ENCODE measurements around the gene DGKE.

The DGKE gene

DNA sequence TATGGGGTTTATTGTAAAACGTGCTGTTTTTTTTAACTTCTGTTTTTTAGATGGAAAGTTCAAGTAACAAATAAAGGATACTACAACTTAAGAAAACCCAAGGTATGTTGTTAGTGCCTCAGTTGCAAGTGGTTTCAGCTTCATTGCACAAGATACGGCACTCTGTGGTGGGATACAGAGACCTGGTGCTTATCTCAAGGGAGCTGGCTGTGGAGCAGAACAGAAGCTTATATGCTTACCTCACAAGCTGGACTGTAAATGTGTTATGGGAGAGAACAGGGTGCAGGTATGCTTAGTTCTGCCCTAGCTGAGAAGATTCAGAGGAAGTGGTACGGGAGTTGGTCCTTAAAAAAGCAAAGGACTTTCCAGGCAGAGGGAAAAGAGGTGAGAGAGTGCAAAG, 15.2 kb downstream of the DGKE start:
- DNase-seq (ENCODE audit: low spot score), result no peak

DNA sequence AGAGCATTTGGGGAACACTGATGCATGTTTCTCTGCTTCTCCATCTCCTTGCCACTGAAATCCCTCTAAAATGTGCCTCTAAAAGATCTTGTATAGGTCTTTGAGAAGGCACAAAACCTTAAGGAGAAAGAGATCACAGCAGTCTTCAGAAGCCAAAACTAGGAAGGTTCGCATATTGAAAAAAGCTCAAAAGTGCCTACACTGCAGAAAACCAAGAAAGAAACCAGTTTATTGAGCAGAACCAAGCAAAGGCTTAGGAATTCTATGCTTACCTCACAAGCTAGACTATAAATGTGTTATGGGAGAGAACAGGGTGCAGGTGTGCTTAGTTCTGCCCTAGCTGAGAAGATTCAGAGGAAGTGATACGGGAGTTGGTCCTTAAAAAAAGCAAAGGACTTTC, 16.6 kb downstream of the DGKE start:
- no peak for DNase-seq (ENCODE audit: low spot score)

DNA sequence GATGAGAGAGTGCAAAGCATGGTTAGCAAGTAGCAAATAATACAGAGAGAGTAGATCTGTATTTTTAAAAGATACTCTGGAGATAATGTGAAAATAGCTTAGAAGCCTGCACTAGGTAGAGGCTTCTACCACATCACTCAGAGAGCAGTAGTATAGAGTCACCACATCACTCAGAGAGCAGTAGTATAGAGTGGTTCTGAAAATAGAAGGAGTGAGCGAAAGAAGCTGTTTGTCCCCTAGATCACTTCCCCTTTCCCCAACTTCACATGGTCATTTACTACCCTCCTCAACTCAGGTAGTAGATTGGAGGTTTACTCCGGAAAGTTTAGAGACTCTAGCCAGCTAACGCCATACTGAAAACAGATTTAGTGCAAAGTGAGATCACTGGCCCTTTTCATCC, 17.1 kb downstream of the DGKE start:
- DNase-seq (ENCODE audit: low spot score), result no peak

- DNase-seq (ENCODE audit: low spot score), result no peak
Observed at GRCh38 chr17:56861899-56862298, 27.9 kb downstream of the DGKE start.

GRCh38 chr17:56863974-56864373, 30.0 kb downstream of the DGKE start:
- DNase-seq (ENCODE audit: low spot score), result no peak

GRCh38 chr17:56866076-56866475, 32.1 kb downstream of the DGKE start:
- no peak for DNase-seq (ENCODE audit: low spot score)

- DNase-seq (ENCODE audit: low spot score), result no peak
Observed at GRCh38 chr17:56866496-56866895, 32.5 kb downstream of the DGKE start.

- DNase-seq (ENCODE audit: low spot score), result no peak
Observed at GRCh38 chr17:56867948-56868376, 34.0 kb downstream of the DGKE start.

- DNase-seq (ENCODE audit: low spot score), result no peak
Observed at GRCh38 chr17:56868716-56869115, 34.8 kb downstream of the DGKE start.

GRCh38 chr17:56870081-56870651, 36.2 kb downstream of the DGKE start:
- DNase-seq (ENCODE audit: low spot score), result no peak

DNA sequence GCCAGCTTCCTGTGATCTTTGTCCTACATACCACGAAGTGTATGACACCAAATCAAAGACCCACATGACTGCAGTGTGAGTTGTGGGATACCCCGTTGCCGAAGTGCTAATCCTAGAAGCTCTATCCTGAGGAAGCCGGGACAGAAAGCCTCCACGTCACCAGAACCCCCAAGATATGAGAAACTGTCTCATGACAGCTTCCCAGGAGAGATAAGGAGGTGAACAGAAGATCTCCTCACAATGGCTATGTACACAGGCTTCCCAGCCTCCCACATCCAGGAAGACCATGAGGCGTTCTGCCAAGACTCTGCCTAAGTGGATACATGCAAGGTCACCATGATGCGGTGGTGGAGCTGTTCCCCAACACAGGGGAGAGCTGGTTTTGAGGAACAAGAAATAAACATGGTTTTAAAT, 42.8 kb downstream of the DGKE start:
- DNase-seq (ENCODE audit: low spot score), result no peak

DNA sequence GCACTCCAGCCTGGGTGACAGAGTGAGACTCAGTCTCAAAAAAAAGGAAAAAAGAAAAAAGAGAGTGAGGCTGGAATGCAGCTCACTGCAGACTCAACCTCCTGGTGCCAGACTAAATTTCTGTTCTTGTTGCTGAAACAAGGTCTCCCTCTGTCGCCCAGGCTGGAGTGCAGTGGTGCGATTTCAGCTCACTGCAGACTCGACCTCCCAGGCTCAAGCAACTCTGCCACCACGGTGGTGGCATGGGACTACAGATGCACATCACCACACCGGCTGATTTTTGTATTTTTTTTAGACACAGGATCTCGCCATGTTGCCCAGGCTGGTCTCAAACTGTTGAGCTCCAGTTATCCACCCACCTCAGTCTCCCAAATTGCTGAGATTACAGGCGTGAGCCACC, 45.3 kb downstream of the DGKE start:
- no peak for DNase-seq (ENCODE audit: low spot score)

GRCh38 chr17:56880133-56880532, 46.2 kb downstream of the DGKE start:
- no peak for DNase-seq (ENCODE audit: low spot score)

DNA sequence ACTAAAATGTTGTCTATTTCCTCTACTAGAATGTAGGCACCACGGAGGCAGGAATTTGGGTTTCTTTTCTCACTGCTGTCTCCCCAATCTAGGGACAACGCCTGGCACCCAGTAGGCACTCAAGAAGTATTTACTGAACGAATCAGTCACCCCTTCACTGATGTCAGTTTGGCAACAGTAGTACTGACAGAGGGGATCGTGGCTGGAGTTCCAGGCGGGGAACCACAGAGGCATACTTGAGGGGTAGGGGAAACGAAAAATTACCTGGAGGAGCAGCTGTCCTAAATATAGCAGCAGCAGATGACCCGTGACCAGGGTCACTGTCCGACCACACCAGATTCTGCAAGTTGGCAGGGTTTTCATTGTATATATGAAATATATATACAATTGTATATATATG, 46.6 kb downstream of the DGKE start:
- no peak for DNase-seq (ENCODE audit: low spot score)

DNA sequence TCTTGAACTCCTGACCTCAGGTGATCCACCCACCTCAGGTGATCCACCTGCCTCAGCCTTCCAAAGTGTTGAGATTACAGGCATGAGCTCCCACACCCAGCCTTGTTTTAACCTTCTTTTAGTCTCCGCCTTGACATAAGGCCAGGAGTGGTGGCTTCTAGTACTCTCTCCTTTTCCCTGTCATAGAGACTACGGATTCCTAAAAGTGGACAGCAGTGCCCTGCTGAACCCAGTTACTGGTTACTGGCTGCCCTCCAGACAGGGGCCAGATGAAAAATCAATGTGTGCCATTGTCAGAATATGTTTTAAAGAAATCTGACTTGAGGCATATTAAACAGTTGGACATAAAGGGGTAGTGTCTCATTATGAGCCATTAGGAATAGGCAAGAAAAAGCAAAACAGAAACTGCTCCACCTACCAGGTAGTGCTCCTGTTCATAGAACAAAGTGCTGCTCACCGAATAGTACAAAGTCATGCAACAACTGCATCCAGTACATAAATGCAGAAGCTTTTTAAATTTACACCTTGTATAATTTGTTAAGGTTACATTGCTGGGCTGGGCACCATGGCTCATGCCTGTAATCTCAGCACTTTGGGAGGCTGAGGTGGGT, 47.8 kb downstream of the DGKE start:
- no peak for DNase-seq (ENCODE audit: low spot score)

DNA sequence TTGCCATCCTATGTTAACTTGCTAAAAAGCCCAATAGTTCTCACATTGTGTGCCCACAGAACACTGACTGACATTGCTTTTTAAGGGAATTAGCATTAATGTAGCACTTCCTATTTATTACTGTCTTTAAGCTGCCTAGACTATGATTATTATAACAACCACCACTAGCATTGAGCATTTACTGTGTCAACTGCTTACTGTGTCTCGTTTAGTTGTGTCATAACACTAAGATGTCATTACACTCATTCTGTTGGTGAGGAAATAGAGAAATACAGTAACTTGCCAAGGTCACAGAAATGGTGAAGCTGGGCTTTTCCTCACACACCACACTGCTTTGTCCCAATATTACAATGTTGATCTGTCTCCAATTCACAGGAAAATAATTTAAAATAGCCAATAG, 49.7 kb downstream of the DGKE start:
- no peak for DNase-seq (ENCODE audit: low spot score)

GRCh38 chr17:56884483-56885311, 50.7 kb downstream of the DGKE start:
- no peak for DNase-seq (ENCODE audit: low spot score)

DNA sequence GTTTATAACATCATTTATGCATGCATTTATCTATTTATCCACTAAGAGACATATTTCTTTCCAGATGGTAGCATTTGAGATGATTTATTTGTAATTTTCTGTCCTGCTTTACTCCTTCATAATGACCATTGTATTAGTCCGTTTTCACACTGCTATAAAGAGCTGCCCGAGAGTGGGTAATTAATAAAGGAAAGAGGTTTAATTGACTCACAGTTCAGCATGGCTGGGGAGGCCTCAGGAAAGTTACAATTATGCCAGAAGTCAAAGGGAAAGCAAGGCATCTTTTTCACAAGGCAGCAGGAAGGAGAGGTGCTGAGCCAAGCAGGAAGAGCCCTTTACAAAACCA, 51.3 kb downstream of the DGKE start:
- no peak for DNase-seq (ENCODE audit: low spot score)

DNA sequence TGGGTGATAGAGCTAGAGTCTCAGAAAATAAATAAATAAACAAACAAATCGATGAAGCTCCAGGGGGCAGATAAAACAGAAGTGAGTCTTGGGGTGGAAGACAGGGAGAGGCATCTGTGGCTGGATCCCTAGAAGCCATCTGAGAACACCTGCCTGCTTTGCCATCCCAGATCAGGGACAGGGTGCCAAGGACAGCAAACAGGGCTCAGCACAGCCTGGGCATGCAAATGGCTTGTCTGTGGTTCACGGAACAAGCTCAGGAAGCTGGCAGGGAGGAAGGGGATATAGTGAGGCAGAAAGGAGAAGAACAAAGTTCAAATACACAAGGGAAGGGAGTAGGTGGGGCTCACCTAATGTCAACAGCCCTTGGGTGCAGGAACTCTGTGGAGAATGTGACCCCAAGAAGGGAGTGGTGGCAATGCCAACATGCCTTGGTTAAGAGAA, 52.4 kb downstream of the DGKE start:
- no peak for DNase-seq (ENCODE audit: low spot score)

DNA sequence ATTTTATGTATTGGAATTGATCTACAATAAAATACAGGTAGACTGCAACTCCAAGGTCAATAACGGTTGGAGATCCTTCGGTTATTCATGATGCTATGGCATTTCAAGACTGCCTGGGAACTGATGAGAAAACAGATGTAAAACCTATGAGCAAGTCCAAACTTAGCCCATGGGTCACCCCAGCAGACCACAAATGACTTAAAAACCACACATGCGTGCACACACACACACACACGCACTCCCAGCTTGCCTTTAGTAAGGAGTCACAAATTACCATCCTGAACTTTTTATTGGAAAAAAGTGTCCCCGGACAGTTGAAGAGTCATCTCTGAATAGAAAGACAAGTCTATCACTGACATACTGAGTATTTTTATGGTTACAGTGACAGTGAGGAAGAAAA, 53.2 kb downstream of the DGKE start:
- no peak for DNase-seq (ENCODE audit: low spot score)

- DNase-seq (ENCODE audit: low spot score), result no peak
Observed at GRCh38 chr17:56887552-56888467, 53.9 kb downstream of the DGKE start.

DNA sequence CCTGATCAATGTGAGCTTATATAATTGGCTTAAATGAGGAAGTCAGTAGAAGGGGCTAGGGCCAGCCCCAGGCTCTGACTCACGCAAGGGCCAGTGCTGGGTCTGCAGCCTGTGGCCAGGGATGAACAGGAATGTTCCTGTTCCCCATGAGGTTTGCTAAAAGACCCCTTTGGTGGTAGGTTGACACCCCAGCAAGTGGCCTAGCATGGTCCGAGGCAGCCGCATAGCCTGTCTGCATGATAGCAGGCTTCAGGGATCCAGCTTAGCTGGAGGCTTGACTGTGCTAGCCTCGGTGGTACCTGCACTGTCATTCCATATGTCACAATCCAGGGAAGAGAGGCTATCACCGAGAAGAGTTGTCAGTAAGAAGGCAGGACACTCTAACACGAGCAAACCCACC, 56.4 kb downstream of the DGKE start:
- no peak for DNase-seq (ENCODE audit: low spot score)

Data from D341Med (cell line).